GM12864 (cell line): ENCODE data around the gene CEP112.
A peak's percentile ranks its signal among the peaks of the same experiment; 100 is the strongest.

Source experiments
- DNase-seq: peaks from one replicate; pipeline ENCODE4 v3.0.0-alpha.2; 2011; ENCODE audit warnings: low read depth
- H3K4me3 ChIP-seq: 2 replicates; pipeline ENCODE4 v1.5.1; 2011; ENCODE audit warnings: mild to moderate bottlenecking, low read depth, low read length, control low read depth
- TF ChIP-seq, protein P1 (sequence below): IDR thresholded peaks from 2 replicates; pipeline ENCODE4 v1.5.1; 2011; ENCODE audit warnings: low read depth, mild to moderate bottlenecking, moderate library complexity, low read length, control low read depth, inconsistent platforms; ENCODE audit errors: missing control alignments

CEP112 gene

GRCh38 chr17:66054242-66054641, 137.7 kb downstream of the CEP112 start:
- TF ChIP-seq, protein P1, sequence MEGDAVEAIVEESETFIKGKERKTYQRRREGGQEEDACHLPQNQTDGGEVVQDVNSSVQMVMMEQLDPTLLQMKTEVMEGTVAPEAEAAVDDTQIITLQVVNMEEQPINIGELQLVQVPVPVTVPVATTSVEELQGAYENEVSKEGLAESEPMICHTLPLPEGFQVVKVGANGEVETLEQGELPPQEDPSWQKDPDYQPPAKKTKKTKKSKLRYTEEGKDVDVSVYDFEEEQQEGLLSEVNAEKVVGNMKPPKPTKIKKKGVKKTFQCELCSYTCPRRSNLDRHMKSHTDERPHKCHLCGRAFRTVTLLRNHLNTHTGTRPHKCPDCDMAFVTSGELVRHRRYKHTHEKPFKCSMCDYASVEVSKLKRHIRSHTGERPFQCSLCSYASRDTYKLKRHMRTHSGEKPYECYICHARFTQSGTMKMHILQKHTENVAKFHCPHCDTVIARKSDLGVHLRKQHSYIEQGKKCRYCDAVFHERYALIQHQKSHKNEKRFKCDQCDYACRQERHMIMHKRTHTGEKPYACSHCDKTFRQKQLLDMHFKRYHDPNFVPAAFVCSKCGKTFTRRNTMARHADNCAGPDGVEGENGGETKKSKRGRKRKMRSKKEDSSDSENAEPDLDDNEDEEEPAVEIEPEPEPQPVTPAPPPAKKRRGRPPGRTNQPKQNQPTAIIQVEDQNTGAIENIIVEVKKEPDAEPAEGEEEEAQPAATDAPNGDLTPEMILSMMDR = no peak
- no peak for DNase-seq
- H3K4me3 ChIP-seq = no peak overlapping the region

DNA sequence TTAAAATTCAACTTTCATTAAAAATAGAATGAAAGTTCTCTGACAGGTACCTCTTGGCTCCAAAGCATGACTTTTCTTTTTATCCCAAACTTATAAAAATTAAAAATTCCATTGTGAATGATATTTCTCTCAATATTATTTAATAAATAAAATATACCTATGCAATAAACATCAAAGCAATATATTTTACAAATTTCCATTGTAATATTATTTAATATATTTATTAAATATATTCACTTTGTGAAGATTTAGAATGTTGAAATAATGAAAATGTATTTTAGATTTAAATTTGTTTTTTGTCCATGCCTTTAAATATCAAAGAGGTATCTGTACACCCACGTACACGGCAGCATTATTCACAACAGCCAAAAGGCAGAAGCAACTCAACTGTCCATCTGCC, 147.8 kb downstream of the CEP112 start:
- no peak overlapping the region for H3K4me3 ChIP-seq
- no peak for DNase-seq
- TF ChIP-seq, protein P1 = no peak

GRCh38 chr17:66043419-66043818, 148.5 kb downstream of the CEP112 start:
- DNase-seq = no peak
- TF ChIP-seq, protein P1 = no peak
- no peak overlapping the region for H3K4me3 ChIP-seq

DNA sequence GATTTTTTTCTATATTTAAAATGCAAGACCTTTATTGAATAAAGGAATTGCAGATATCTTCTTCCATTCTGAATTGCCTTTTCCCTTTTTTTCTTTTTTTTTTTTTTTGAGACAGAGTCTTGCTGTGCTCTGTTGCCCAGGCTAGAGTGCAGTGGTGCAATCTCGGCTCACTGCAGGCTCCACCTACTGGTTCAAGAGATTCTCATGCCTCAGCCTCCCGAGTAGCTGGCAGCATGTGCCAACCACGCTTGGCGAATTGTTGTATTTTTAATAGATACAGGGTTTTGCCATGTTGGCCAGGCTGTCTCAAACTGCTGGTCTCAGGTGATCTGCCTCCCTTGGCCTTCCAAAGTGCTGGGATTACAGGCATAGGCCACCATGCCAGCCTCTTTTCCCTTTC, 151.5 kb downstream of the CEP112 start:
- no peak overlapping the region for H3K4me3 ChIP-seq
- TF ChIP-seq, protein P1 = no peak
- DNase-seq = no peak

GRCh38 chr17:66038125-66038524, 153.8 kb downstream of the CEP112 start:
- DNase-seq = no peak
- TF ChIP-seq, protein P1 = no peak

DNA sequence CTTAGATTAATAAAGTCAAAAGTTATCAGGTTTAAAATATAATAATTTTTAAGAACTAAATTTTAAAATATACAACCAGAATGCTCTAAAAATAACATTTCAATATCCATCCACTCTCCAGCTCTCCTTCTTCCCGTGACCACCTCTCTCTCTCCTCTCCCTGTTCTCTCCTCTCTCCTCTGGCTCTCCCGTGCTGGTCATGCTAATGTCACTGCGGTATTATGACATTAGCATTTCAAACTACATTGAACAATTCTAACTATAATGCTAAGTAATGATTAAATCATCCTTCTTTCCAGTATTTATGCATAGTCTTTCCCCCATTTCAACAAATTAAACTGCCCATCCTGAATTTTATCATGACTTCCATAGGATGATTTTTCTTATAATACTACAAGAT, 154.7 kb downstream of the CEP112 start:
- TF ChIP-seq, protein P1 = no peak
- DNase-seq = no peak
- H3K4me3 ChIP-seq = no peak overlapping the region

More at GRCh38 chr17:66038125-66038524, 153.8 kb downstream of the CEP112 start:
- no peak overlapping the region for H3K4me3 ChIP-seq

DNA sequence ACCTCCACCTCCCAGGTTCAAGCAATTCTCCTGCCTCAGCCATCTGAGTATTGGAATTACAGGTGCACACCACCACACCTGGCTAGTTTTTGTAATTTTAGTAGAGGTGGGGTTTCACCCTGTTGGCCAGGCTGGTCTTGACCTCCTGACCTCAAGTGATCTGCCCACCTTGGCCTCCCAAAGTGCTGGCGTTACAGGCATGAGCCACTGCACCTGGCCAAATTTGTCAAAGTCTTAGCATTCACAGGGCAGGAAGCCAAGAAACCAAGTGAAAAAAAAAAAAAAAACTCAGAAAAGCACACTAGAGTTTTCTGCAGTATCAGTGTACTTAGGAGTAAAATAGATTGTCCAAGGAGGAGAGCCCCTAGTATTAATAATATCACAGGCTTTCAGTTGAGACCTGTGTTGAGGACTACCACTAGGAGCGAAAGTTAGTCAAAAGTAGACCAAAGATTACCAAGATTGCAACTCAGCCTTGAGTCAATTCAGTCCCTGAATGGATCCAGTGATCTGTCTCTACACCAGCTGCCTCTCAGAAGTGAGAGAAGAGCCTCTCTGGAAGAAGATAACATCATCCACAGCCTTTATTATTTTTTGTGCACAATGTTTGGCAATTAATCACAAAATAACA, 159.7 kb downstream of the CEP112 start:
- no peak overlapping the region for H3K4me3 ChIP-seq
- TF ChIP-seq, protein P1 = no peak
- peak; percentile 39 for DNase-seq
